Right lobe of liver (tissue), 4 donors: ENCODE data around the gene REXO5.

Experiments used
- CTCF ChIP-seq, 4 donors: fragments of 200-600 bp in 3 of 4; fragments of 450-650 bp in 1 of 4; IDR thresholded peaks; one replicate each; pipeline versions ENCODE4 v1.5.1 to v1.8.0; 2016 to 2022; ENCODE audit warnings: antibody characterized with exemption in 4 of 4, mild to moderate bottlenecking in 2 of 4
- POLR2A ChIP-seq: fragments of 450-650 bp; IDR thresholded peaks from one replicate; pipeline ENCODE4 v1.6.1; 2017; ENCODE audit warnings: antibody characterized with exemption, mild to moderate bottlenecking
- donor health status: DM: no; HTN: no; CAD: no.
- donor health status: DM: no; HTN: no; CAD: no.
- donor health status: DM: no; HTN: yes; CAD: no.

GRCh38 chr16:20897922-20898321, 91.6 kb downstream of the REXO5 start:
- no peak for TF ChIP-seq CTCF (IDR thresholded peaks at IDR 0.05)
- no peak for TF ChIP-seq POLR2A
